ENCODE measurements around the gene KRT78. TPM values are rescaled to one million over a fixed set of nuclear protein-coding genes. Genes with fewer than 3 reads are reported as not detected.

Gene KRT78
- total and polyA plus RNA-seq, 4 donors = 0.06 TPM; not detected in 3

GRCh38 chr12:52813203-52813819 lies 35.5 kb downstream of the KRT78 start:
- no peak overlapping the region for H3K27ac ChIP-seq (ENCODE audit: low read depth in 1 of 2, low read length in 2 of 2)
- no peak overlapping the region for H3K9ac ChIP-seq (ENCODE audit: low read depth in 1 of 2, low read length in 2 of 2)
- no peak overlapping the region for H3K4me3 ChIP-seq (ENCODE audit: low read depth in 1 of 3, low read length in 3 of 3)
- H3K36me3 ChIP-seq (ENCODE audit: control insufficient read depth in 4 of 4, insufficient read depth in 3 of 4, low read depth in 1 of 4, low read length in 3 of 4) = no peaks in the 10 kb centered on the region
- H3K9me3 ChIP-seq (ENCODE audit: control insufficient read depth in 4 of 4, low read length in 3 of 4) = no peaks in the 10 kb centered on the region
- no peaks in the 10 kb centered on the region for H3K4me1 ChIP-seq (ENCODE audit: control insufficient read depth in 4 of 4, insufficient read depth in 4 of 4, low read length in 3 of 4)
- peaks cover 0 to 6% (median 0%) of the 10 kb centered on the region in 4 donors for H3K27me3 ChIP-seq (ENCODE audit: control insufficient read depth in 4 of 4, insufficient read depth in 4 of 4, low read length in 3 of 4)
- DNase-seq (ENCODE audit: low spot score) = no peak
- no peak for TF ChIP-seq TAF1 (conservative IDR thresholded peaks at IDR 0.05)
- no peak for TF ChIP-seq HNF4A (conservative IDR thresholded peaks at IDR 0.05)
- no peak for TF ChIP-seq FOXA1 (IDR thresholded peaks at IDR 0.05)
- no peak for TF ChIP-seq HNF4G (IDR thresholded peaks at IDR 0.05)
- TF ChIP-seq JUND (IDR thresholded peaks at IDR 0.05) = no peak
- TF ChIP-seq, protein P1, sequence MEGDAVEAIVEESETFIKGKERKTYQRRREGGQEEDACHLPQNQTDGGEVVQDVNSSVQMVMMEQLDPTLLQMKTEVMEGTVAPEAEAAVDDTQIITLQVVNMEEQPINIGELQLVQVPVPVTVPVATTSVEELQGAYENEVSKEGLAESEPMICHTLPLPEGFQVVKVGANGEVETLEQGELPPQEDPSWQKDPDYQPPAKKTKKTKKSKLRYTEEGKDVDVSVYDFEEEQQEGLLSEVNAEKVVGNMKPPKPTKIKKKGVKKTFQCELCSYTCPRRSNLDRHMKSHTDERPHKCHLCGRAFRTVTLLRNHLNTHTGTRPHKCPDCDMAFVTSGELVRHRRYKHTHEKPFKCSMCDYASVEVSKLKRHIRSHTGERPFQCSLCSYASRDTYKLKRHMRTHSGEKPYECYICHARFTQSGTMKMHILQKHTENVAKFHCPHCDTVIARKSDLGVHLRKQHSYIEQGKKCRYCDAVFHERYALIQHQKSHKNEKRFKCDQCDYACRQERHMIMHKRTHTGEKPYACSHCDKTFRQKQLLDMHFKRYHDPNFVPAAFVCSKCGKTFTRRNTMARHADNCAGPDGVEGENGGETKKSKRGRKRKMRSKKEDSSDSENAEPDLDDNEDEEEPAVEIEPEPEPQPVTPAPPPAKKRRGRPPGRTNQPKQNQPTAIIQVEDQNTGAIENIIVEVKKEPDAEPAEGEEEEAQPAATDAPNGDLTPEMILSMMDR (IDR thresholded peaks at IDR 0.05; ENCODE audit: low read depth, low read length, missing input control) = no peak
- TF ChIP-seq SP1 (IDR thresholded peaks at IDR 0.05) = no peak
- TF ChIP-seq YY1 (IDR thresholded peaks at IDR 0.05) = no peak
- TF ChIP-seq GABPA (IDR thresholded peaks at IDR 0.05 in 1 of 2, conservative IDR thresholded peaks at IDR 0.05 in 1 of 2) = no peak
- TF ChIP-seq, protein P2, sequence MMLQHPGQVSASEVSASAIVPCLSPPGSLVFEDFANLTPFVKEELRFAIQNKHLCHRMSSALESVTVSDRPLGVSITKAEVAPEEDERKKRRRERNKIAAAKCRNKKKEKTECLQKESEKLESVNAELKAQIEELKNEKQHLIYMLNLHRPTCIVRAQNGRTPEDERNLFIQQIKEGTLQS (IDR thresholded peaks at IDR 0.05) = no peak
- no peak for TF ChIP-seq RXRA (IDR thresholded peaks at IDR 0.05)
- no peak for TF ChIP-seq EGR1 (IDR thresholded peaks at IDR 0.05; ENCODE audit: low read depth in 2 of 2)
- TF ChIP-seq, protein P3, sequence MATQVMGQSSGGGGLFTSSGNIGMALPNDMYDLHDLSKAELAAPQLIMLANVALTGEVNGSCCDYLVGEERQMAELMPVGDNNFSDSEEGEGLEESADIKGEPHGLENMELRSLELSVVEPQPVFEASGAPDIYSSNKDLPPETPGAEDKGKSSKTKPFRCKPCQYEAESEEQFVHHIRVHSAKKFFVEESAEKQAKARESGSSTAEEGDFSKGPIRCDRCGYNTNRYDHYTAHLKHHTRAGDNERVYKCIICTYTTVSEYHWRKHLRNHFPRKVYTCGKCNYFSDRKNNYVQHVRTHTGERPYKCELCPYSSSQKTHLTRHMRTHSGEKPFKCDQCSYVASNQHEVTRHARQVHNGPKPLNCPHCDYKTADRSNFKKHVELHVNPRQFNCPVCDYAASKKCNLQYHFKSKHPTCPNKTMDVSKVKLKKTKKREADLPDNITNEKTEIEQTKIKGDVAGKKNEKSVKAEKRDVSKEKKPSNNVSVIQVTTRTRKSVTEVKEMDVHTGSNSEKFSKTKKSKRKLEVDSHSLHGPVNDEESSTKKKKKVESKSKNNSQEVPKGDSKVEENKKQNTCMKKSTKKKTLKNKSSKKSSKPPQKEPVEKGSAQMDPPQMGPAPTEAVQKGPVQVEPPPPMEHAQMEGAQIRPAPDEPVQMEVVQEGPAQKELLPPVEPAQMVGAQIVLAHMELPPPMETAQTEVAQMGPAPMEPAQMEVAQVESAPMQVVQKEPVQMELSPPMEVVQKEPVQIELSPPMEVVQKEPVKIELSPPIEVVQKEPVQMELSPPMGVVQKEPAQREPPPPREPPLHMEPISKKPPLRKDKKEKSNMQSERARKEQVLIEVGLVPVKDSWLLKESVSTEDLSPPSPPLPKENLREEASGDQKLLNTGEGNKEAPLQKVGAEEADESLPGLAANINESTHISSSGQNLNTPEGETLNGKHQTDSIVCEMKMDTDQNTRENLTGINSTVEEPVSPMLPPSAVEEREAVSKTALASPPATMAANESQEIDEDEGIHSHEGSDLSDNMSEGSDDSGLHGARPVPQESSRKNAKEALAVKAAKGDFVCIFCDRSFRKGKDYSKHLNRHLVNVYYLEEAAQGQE (IDR thresholded peaks at IDR 0.05) = no peak
- TF ChIP-seq MAX (IDR thresholded peaks at IDR 0.05) = no peak
- TF ChIP-seq FOXA2 (IDR thresholded peaks at IDR 0.05) = no peak
- TF ChIP-seq ZBTB33 (IDR thresholded peaks at IDR 0.05) = no peak
- no peak for TF ChIP-seq NR2F2 (IDR thresholded peaks at IDR 0.05)
- TF ChIP-seq RAD21 (IDR thresholded peaks at IDR 0.05) = no peak
- 84% methylated on average over 10 of the region's 10 CpGs for WGBS
